HG03457 (cell line): ENCODE data around the gene CHRM2.

Source experiments
- ATAC-seq: cut with Tn5 transposase; IDR thresholded peaks from one replicate; pipeline ENCODE4 v1.9.1; 2021; ENCODE audit warnings: moderate number of reproducible peaks; ENCODE audit not compliant: unreplicated experiment

CHRM2 gene

DNA sequence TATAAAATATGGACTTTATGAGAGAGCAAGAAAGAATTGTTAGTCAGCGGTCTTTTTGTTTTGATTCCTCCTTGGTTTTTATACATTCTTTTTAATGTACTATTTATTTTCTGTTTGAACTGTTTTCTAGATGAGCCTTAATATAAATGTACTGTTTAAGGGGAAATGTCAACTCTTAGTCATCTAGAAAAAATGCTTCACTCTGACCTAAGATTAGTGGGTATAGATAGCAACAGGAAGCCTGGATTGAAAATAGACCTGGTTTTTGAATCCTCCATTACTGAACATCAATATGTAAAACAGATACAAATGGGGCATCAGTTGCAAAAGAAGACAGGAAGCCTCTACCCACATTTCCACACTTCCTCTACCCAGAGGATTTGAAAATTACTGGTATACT is 87.8 kb downstream of the CHRM2 start:
- ATAC-seq = no peak

DNA sequence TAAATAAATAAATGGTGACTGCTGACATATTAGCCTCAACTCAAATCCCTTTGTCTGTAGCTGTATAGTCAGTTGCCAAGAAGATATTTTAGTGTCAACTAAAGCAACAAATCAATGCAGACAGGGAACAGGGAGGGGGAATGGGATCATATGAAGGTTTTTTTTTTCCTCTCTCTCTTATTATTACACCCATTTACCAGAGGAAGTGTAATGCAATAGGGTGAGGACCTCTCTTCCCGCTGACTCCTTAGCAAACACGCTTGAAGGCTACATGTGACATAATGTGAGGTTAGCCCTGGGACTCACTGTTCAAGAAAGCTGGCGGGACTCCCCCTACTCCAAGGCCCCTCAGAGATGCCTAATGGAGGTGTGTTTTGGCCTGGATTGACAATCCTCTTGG is 88.2 kb downstream of the CHRM2 start:
- ATAC-seq = no peak

DNA sequence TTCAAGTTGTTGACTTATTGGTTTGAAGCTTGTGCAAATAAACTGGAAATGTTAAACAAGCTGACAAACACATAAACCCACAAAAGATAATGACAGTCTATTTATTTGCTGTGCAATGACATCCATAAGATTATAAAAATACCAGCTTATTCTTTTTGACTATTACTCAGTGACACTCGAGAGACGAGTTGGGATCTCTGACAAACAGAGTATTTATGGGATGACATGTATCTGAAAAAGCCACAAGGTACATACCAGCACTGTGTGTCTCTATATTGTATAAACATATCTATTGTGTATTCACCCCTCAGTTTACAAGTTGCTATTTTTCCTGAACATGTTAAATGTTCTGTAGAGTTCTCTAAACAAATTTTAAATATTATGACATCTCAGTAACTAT is 88.9 kb downstream of the CHRM2 start:
- no peak for ATAC-seq

DNA sequence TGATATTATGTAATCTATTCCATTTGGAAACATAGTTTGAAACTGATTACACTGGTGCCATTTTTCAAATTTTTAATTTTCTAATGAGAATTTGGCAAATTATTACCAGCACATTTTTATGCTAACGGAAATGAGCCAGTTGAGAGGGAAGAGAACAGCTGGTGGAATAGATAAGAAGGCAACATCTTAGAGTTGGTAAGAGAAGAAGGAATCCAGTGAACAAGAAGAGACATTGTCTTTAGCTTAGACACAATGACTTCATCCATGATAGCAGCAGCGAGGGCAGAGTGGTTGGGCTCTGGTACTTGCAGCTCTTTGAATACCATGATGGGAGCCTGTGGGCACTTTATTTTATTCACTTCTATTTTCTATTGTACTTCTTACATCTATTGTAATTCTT is 89.6 kb downstream of the CHRM2 start:
- no peak for ATAC-seq

DNA sequence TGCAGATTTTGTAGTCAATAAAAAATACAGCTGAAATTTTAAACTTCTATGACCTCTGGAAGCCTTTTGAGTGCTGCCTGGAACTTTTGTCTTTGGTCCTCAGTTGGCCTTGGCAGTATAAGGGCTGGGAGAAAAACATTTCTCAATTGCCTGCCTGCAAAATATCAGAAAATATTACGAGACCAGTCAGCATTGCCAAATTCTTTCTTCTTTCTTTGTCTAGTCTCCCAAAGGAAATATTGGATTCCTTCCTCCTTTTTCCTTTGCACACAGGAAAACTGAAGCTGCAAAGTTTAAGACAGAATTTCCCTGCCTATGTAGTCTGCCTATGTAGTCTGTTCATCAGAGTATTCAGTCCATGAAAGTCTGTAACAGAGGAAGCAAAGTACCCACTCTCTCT is 95.9 kb downstream of the CHRM2 start:
- ATAC-seq = no peak

DNA sequence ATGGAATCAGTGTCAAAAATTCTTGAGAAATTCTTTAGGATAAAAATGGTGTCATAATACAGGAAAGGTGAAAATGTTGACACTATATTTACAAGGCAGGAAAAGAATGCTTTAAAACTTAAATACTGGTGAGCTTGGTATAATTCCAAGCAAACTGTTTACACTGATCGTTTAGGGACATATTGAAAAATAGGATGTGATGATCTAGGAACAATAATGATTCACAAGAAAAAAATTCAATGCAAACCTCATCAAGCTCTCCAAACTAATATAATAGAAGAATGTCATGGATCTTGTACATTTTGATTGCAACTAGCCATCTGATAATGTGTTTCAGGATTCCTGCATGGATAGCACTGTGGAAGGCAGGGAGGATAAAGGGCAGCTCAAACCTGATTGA is 98.4 kb downstream of the CHRM2 start:
- no peak for ATAC-seq

DNA sequence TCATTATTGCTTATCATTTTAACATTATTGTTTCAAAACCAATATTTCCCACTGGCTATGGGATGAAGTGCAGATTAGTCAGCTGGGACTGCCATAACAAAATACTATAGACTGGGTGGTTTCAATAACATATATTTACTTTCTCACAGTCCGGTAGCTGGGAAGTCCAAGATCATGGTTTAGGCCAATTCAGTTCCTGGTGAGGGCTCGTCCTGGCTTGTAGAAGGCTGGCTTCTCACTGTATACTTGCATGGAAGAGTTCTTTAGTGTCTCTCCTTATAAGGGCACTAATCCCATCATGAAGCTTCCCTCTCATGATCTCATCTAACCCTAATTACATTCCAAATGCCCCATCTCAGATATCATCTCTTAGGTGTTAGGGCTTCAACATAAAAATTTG is 101.3 kb downstream of the CHRM2 start:
- ATAC-seq = no peak

DNA sequence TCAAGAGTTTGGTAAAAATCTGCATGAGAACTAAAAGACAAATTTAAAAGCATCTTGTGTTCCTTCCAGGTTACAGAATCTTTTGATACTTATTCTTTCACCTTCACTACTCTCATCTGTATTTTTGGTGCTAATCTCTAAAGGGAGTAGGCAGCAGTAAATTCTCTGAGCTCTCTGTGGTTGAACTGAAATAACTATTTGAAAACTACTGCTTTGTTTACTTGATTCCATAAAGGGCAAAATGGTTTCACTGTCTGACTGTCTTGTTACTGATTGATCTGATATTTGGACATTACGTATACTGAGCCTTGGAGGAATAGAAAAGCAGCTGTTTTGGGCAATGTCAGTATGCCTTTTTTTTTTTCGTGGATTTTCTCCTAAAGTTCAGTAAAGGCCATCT is 103.3 kb downstream of the CHRM2 start:
- ATAC-seq = no peak

DNA sequence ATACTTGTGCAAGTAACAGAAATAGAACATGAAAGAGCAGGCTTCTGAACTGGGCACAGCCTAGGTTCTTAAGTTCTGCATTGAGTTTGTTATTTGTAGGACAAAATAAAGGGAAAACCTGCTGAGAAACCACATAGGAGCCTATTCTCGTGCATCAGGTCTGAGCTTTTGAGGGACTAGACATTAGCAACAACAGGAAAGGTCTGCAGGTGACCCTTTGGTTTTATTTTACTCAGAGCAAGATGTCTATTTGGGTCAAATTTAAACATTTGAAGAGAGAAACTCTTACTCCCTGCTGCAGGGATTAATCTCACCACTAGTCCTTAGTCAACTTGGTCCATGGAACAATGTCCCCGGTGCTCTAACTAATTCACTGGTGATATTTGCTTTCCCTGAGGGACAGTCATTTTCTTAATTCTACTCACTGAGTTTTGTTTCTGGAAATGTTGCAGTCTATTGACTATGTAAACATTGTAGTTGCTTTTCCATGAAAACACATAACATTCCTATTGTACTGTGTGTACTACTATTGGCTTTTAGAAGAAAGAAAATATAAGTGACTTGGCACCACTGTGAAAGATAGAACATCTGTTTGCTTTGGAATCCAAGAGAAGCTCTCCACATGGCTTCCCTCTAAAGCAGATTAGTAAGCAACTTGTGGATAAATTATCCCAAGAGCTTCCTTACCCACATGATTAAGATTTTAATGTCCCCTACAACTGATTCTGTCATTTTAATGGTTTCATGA is 108.2 kb downstream of the CHRM2 start:
- ATAC-seq = no peak

DNA sequence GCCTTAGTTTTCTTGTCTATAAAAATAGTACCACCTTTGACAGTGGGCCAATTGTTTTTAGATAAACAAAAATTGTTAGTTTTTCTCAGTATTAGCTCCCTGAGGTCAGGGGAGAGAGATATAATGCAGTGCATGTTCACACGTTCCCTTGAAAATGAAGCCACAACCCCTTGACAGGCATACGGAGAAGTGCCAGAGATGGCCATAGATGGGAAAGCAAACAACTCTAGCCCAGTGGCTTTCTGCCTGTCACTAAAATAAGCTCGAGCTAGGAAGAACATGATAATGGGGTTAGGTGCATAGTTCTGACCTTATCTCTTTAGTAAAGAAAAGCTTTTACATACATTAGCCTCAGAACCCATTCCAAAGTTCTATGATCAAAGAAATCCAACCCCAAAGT is 124.9 kb downstream of the CHRM2 start:
- no peak for ATAC-seq

DNA sequence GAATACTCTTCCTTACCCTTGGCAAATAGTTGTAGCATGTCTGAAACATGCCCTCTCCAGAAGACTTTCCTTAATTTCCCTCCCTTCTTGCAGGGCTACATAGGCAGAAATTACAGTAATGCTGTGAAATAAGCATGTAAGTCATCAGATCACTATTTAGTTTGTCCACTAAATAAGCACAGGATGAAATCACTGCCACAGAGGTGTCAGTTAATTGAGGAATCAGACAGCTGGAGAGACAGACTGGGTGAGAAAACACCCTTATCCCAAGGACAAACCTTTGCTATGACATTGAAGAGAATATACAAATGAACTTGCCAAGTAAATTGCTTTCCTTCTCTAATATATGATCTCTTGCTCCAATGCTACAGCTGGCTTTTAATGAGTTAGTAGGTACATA is 129.3 kb downstream of the CHRM2 start:
- no peak for ATAC-seq

DNA sequence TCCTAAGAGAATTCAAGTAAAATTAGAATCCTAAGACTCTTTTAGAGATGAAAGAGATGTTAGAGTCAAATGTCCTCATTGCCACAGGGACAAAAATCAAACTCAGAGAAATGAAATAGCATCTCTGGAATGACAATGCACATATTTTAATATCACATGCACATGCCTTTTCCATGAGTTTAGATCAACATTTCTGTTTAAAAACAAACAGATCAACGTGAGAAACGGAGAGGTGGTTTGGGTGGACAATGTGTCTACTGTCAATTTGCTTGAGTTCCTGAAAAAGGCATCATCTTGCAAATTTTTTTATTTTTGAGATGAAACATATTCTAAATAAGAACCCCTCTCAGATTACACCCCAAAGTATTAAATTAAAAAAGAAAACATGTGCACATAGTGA is 130.0 kb downstream of the CHRM2 start:
- ATAC-seq = no peak

DNA sequence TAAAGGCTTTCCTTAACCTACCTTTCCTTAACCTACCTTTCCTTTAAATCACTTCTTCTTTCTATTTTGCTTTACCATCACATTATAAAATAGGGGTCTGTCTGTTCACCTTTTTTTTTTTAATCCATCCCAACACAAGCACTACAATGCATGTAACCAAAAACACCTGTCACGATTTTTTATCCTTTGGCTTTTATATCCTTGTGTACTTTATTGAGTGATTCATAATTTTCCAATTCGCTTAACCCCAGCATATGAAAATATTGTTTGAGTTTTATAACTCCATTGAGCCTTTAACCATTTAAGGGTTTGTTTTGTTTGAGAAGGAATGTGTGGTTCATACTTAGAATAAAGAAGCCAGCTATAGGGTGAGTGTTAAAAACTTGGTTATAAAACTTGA is 132.2 kb downstream of the CHRM2 start:
- ATAC-seq = no peak

DNA sequence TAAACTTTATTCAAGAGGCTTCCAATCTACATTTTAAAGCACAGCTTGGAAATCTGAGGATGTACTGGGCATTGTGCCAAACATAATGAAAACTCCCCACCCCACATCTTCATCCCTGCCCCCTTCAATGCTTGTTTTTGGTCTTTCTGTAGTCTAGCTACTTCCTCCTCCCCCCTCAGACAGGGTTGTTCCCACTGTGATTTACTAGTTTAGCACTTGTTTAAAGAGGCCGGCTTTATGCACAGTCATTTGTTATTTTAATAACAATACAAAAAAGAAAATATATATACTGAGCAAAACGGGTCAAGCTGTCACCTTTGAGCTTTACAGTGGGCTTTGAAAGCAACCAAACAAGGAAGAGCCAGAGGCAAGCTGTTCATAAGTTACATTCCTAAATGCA is 132.6 kb downstream of the CHRM2 start:
- no peak for ATAC-seq

DNA sequence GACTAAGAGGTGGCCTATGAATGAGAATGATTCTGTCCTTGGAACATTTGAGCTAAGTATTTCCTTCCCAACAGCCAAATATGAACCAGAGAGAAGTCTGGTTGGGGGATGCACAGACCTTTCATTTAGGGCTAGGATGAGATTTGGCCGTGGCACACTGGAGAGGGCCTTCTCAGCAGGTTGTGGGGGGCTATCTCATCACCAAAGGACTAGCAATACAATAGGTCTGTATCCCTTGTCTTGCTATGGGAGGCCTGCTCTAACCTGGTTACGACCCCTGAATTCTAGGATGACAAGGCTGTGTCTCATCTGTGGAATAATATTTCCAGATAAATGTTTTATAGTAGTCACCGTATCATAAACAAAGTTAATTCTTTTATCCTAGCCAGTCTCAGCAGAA is 133.0 kb downstream of the CHRM2 start:
- ATAC-seq = no peak

DNA sequence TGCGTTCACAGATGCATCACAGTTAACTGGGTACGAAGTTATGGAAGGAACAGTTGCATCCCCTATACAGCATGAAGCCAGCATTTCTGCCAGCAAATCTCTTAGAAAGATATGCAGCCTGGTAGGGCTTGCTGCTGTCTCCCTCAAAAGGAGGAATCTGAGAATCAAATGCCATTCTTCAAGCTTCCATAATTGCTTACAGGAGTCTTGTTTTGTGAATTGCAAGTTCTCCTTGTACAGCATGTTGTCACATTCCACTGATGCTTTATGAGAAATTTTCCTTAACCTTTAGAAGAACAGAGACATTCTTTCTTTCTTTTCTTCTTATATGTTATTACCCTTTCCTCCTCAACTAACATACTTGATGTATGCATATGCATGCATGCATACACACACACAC is 134.6 kb downstream of the CHRM2 start:
- ATAC-seq = no peak

DNA sequence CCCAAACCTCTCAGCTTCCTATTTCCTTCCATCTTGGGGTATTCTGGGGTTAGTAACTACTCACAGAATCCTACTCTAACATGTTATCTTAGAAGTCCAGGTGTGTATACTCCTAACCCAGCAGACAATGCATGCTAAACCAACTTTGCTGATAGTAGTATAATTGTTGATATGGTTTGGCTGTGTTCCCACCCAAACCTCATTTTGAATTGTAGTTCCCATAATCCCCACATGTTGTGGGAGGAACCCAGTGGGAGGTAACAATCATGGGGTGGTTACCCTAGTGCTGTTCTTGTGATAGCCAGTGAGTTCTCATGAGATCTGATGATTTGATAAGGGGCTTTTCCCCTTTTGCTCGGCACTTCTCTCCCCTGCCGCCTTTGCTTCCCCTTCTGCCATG is 135.1 kb downstream of the CHRM2 start:
- no peak for ATAC-seq

DNA sequence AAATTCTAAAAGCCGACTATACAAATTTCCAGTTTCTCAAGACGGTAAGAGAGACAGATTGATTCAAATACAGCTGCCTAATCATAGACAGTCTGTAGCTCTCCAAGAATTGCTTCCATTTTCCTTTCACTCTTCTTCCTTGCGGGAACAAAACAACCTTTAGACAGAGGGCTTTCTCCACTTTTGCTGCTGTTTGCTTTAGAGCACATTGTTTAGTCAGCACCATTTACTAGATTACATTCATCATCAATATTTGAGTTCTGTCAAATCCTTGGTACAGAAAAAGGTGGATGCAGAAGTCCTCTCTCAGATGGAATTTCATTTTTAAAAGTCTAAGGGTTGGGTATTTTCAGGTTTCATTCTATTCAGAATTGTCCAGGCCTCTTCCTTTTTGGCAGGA is 137.4 kb downstream of the CHRM2 start:
- ATAC-seq = no peak

DNA sequence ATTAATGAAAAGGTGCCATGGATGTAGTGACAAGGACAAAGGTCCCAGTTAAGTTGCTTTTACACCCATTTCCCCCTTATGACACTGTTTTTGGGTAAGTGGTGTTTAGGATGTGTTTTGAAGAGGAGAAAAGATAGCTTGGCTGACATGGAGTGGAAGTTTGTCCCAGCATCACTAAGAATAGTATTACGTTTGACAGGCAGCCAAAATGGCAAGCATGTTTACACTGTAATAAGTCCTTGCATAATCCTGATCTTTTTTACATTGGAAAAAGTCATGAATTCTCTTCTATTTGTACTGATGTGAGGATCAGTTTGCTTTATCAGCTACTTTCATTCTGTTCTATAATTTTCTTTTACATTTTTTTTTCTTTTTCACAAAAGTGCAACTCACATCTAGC is 137.8 kb downstream of the CHRM2 start:
- no peak for ATAC-seq

DNA sequence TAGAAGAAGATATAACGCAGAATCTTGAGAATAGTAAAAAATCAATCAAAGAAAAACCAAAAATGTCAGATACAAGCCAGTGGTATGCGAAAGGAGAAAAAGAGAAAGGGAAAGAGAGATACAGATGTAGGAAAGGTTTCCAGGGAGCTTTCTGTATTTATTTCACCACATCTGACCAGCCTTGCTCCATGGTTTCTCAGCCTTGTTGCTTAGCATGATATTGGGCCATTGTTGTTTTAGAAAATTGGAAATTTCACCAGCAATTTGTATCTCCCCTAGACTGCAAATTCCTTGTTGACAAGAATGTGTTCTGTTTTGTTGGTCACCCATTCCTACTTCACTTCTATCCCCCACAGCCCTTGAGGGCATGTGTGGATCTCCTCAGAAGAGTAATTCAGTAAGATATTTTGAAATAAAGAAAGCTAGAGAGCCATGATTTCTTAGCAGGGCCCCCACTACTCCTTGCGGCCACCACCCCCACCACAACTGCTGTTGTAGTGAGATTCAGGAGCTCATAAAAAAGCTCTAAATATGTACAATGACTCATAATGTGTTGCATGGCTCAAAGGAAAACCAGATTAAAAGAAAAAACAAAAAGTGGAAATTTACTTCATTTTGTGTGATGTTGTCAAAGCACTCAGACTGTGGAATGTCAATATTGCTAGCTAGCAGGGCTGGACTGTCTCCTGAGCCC is 138.7 kb downstream of the CHRM2 start:
- no peak for ATAC-seq

DNA sequence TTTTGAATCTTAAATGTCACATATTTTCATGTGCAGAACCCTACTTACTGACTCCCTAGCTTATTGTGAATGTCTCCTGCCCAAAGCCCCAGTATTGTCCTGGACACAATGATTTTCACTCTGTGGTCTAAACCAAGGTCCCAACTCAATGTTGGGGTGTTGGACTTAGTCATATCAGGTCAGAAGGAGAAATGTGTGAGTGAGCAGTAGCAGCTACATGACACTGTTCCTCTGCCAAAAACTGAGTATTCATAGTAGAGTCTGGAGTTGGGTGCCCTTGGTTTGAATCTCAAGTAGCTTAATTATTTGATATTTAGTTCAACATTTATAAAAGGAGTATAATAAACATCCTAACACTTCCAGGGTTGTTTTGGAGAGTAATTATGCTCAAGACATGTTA is 141.0 kb downstream of the CHRM2 start:
- no peak for ATAC-seq

DNA sequence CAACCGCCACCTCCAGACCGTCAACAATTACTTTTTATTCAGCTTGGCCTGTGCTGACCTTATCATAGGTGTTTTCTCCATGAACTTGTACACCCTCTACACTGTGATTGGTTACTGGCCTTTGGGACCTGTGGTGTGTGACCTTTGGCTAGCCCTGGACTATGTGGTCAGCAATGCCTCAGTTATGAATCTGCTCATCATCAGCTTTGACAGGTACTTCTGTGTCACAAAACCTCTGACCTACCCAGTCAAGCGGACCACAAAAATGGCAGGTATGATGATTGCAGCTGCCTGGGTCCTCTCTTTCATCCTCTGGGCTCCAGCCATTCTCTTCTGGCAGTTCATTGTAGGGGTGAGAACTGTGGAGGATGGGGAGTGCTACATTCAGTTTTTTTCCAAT is 146.6 kb downstream of the CHRM2 start:
- no peak for ATAC-seq

DNA sequence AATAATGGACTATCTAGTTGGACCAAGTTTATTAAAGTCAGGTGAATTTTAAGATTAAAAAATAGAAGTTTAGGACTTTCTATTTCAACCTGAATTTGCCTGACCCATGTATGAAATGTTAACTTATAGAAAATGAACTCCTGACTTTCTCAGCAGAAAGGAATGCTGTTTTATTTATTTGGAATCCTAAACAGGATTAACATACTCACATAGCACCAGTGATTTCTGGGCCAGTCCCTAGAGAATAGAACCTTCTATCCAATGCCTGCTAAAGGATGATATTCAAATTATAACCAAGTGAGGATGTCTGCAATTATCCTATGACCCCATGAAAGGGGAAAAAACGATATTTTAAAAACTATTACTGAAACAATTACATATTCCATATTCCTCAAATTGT is 148.8 kb downstream of the CHRM2 start:
- ATAC-seq = no peak
